ENCODE data around the gene EIF4ENIF1.
"Not testable (repeated sequence)": the region's sequence is repeated elsewhere in the genome, so short reads cannot be mapped to it uniquely, and the experiment has no call there.

EIF4ENIF1 gene

GRCh38 chr22:31489632-31490495 is at the start of gene EIF4ENIF1:
Gene EIF4ENIF1, minus strand, starts transcription at chr22:31489842. Its CDS starts 1,124 bp downstream, at chr22:31488718.
- peak within 1 kb of the TSS; percentile 91 for H3K4me3 ChIP-seq (ENCODE audit: low read length)
- no peak for TF ChIP-seq CTCF (conservative IDR thresholded peaks at IDR 0.05; ENCODE audit: low read length)
- DNase-seq (ENCODE audit: low read depth): peak; percentile 85

GRCh38 chr22:31538815-31539214 is 49.2 kb upstream of the EIF4ENIF1 start:
- no peak for TF ChIP-seq CTCF (conservative IDR thresholded peaks at IDR 0.05; ENCODE audit: low read length)
- H3K4me3 ChIP-seq (ENCODE audit: low read length): no peak overlapping the region
- no peak for DNase-seq (ENCODE audit: low read depth)

- no peak overlapping the region for H3K4me3 ChIP-seq (ENCODE audit: low read length)
- TF ChIP-seq CTCF (conservative IDR thresholded peaks at IDR 0.05; ENCODE audit: low read length): no peak
- no peak for DNase-seq (ENCODE audit: low read depth)
These were observed 47.4 kb upstream of the EIF4ENIF1 start for GRCh38 chr22:31537019-31537535.

- no peak for DNase-seq (ENCODE audit: low read depth)
- TF ChIP-seq CTCF (conservative IDR thresholded peaks at IDR 0.05; ENCODE audit: low read length): no peak
- H3K4me3 ChIP-seq (ENCODE audit: low read length): no peak overlapping the region
These were observed 43.7 kb upstream of the EIF4ENIF1 start for GRCh38 chr22:31533374-31533773.

GRCh38 chr22:31532060-31532459 is 42.4 kb upstream of the EIF4ENIF1 start:
- TF ChIP-seq CTCF (conservative IDR thresholded peaks at IDR 0.05; ENCODE audit: low read length): no peak
- H3K4me3 ChIP-seq (ENCODE audit: low read length): no peak overlapping the region
- DNase-seq (ENCODE audit: low read depth): peak; percentile 51

GRCh38 chr22:31530823-31531195 is 41.2 kb upstream of the EIF4ENIF1 start:
- TF ChIP-seq CTCF (conservative IDR thresholded peaks at IDR 0.05; ENCODE audit: low read length): no peak
- no peak for DNase-seq (ENCODE audit: low read depth)
- H3K4me3 ChIP-seq (ENCODE audit: low read length): no peak overlapping the region

GRCh38 chr22:31526270-31526669 is 36.6 kb upstream of the EIF4ENIF1 start:
- no peak overlapping the region for H3K4me3 ChIP-seq (ENCODE audit: low read length)
- no peak for TF ChIP-seq CTCF (conservative IDR thresholded peaks at IDR 0.05; ENCODE audit: low read length)
- no peak for DNase-seq (ENCODE audit: low read depth)

- not testable (repeated sequence) for H3K4me3 ChIP-seq (ENCODE audit: low read length); DNase-seq (ENCODE audit: low read depth)
These were observed 34.5 kb upstream of the EIF4ENIF1 start for GRCh38 chr22:31524132-31524531.
